Muscle layer of colon (tissue), 2 donors: ENCODE measurements around the gene TMPRSS11A.

Experiments used
- H3K27ac ChIP-seq: one replicate; pipeline ENCODE4 v1.7.0; 2013; ENCODE audit warnings: low read depth, mild to moderate bottlenecking, low read length, moderate library complexity
- H3K27me3 ChIP-seq, 2 donors: one replicate each; pipeline ENCODE4 v1.7.0; 2013; ENCODE audit warnings: low read length in 2 of 2, mild to moderate bottlenecking in 2 of 2; ENCODE audit not compliant: insufficient read depth in 2 of 2, control insufficient read depth in 1 of 2
- H3K36me3 ChIP-seq: one replicate; pipeline ENCODE4 v1.7.0; 2013; ENCODE audit warnings: mild to moderate bottlenecking, low read length; ENCODE audit not compliant: insufficient read depth
- H3K4me1 ChIP-seq: one replicate; pipeline ENCODE4 v1.7.0; 2013; ENCODE audit warnings: mild to moderate bottlenecking, low read length; ENCODE audit not compliant: insufficient read depth
- H3K4me3 ChIP-seq, 2 donors: one replicate each; pipeline ENCODE4 v1.7.0; 2013; ENCODE audit warnings: low read length in 2 of 2, low read depth in 1 of 2, mild to moderate bottlenecking in 1 of 2, moderate library complexity in 1 of 2
- H3K9ac ChIP-seq: one replicate; pipeline ENCODE4 v1.7.0; 2013; ENCODE audit warnings: low read length
- H3K9me3 ChIP-seq: one replicate; pipeline ENCODE4 v1.7.0; 2013; ENCODE audit warnings: mild to moderate bottlenecking, low read length
- donor health status: abdominal sarcoma.
- donor health status: Adenocarcinoma of cecum.

Gene TMPRSS11A

DNA sequence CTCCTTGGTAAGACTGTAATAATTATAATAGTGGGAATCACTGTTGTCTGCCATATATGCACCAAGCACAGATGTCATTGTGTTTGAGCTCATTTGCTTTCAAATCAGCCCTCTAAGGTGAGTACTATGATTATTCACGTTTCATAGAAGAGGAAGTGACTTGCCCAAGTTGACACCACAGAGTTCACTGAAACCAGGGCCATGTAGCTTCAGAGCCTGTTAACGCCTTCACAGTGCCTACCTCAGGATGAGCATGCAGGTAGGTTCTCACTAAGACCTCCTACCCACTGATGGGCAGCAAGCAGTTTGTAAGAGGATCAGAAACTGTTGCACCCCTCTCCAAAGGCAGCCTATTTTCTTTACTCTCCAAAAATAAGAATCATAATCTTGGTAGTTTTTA is 27.4 kb downstream of the TMPRSS11A start:
- no peak overlapping the region for H3K27ac ChIP-seq
- H3K4me3 ChIP-seq, result no peak overlapping the region
- H3K36me3 ChIP-seq, result no peaks in the 10 kb centered on the region
- H3K9ac ChIP-seq, result no peak overlapping the region
- H3K4me1 ChIP-seq, result no peaks in the 10 kb centered on the region
- H3K27me3 ChIP-seq, result no peaks in the 10 kb centered on the region
- no peaks in the 10 kb centered on the region for H3K9me3 ChIP-seq

DNA sequence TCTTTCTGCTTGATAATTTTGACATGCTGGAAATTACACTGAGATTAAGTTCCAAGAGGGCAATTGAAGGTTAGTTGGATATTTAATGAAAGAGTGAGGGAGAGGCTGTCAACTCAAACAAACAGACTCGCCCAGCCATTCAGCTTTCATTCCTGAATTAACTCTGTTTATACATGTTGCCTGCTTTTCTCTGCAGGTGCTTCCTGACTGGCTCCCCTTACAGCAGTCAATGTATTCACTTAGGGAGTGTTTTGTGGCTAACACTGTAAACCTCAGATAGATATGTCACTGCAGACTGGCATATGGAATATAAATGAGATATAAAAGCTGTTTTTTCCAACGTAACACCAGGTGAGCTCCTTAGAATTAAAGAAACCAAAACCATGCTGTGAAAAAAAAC is 28.7 kb downstream of the TMPRSS11A start:
- no peaks in the 10 kb centered on the region for H3K4me1 ChIP-seq
- H3K9ac ChIP-seq, result no peak overlapping the region
- H3K27ac ChIP-seq, result no peak overlapping the region
- H3K36me3 ChIP-seq, result no peaks in the 10 kb centered on the region
- no peak overlapping the region for H3K4me3 ChIP-seq
- no peaks in the 10 kb centered on the region for H3K9me3 ChIP-seq
- no peaks in the 10 kb centered on the region for H3K27me3 ChIP-seq

DNA sequence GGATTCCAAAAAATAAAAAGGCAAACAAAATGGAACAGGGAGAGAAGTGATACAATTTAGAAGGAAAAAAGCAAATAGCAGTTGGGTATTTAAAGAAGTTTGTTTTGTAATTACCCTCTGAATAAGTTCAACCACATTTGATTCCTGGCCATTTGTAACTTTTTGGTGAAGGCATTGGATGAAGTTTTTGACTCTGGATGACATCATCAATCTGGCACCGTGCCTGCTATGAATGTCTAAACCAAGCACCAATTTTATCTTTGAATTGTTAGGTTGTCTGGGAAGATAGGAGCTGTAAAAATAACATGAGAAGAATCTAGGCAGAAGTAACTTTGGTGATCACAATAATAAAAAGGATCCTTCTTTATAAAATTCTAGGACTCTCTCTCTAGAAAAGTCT is 29.5 kb downstream of the TMPRSS11A start:
- H3K9me3 ChIP-seq, result no peaks in the 10 kb centered on the region
- no peaks in the 10 kb centered on the region for H3K4me1 ChIP-seq
- no peak overlapping the region for H3K4me3 ChIP-seq
- H3K36me3 ChIP-seq, result no peaks in the 10 kb centered on the region
- H3K27me3 ChIP-seq, result no peaks in the 10 kb centered on the region
- no peak overlapping the region for H3K9ac ChIP-seq
- H3K27ac ChIP-seq, result no peak overlapping the region

DNA sequence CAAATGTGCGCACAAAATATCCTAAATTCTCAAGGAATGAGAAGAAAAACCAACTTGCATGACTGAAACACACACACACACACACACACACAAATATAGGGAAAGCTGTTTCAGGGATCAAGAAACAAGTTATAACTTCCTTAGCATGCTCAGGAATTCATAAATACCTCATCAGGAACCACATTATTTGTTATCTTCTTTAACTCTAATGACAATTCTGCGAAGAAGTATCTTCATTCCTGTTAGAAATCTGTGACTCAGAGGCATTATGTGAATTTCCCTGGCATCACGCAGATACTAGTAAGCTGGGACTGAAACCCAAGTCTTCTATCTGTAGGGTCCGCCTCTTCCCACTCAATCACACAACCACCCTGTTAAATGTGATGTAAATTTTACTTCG is 30.3 kb downstream of the TMPRSS11A start:
- no peak overlapping the region for H3K4me3 ChIP-seq
- no peak overlapping the region for H3K27ac ChIP-seq
- no peaks in the 10 kb centered on the region for H3K4me1 ChIP-seq
- H3K9me3 ChIP-seq, result no peaks in the 10 kb centered on the region
- H3K36me3 ChIP-seq, result no peaks in the 10 kb centered on the region
- H3K27me3 ChIP-seq, result no peaks in the 10 kb centered on the region
- no peak overlapping the region for H3K9ac ChIP-seq

DNA sequence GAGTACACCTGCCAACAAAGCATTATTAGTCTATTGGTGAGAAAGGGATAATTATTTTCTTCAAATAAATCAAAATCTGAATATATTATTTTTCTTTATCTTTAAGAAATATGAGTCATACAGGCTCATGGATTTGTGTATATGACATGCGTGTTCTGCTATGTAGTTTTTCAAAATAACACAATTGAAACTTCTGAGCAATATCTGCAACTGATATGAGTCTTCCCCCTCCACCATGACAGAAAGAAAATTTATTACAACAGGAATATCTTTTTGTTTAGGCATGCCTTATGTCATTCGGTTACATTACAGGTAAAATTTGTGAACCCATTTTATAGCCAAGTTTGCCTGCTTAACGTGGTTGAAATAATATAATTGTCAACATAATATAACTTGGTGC is 32.0 kb downstream of the TMPRSS11A start:
- H3K4me3 ChIP-seq, result no peak overlapping the region
- H3K27ac ChIP-seq, result no peak overlapping the region
- H3K27me3 ChIP-seq, result no peaks in the 10 kb centered on the region
- H3K9me3 ChIP-seq, result no peaks in the 10 kb centered on the region
- H3K36me3 ChIP-seq, result no peaks in the 10 kb centered on the region
- no peaks in the 10 kb centered on the region for H3K4me1 ChIP-seq
- H3K9ac ChIP-seq, result no peak overlapping the region

DNA sequence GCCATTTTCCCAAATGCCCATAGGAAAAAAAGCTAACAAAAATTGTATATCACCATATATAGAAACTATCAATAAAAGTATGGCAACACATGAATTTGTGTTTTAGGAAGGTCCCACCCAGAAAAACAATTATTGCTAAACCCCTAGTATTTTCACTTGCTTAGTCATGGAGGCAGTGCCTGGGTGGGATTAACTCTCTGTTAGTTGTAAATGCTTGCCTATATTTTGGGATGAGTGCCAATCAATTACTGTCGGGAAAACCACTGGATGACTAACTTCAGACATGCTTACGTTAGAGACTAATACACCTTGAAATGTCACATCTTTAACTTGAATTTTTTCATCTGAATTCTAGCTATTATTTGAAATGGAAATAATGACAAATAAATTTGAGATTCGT is 33.9 kb downstream of the TMPRSS11A start:
- Histone ChIP-seq H3K4me1 (no peaks in the 10 kb centered on the region), H3K9me3 (no peaks in the 10 kb centered on the region), H3K36me3 (no peaks in the 10 kb centered on the region), H3K27me3 (no peaks in the 10 kb centered on the region), H3K4me3 (no peak overlapping the region), H3K9ac (no peak overlapping the region), H3K27ac (no peak overlapping the region)

DNA sequence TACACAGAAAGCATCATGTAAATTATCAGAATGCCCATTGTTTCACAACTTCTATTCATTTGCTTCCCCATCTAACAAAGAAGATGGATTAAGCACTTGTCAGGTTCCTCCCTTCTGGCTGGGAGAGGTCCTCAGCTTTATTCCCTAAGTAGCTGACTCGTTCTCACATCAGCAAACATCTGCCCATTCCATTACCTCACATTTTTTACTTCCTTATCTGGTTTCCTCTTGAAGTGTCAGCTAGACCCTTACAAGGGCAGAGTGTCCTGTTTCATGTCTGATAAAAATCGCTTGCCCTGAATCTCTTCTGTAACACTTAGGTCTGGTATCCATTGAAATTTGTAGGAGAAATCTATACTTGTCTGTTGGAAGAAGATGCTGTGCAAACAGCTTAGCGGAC is 34.7 kb downstream of the TMPRSS11A start:
- Histone ChIP-seq H3K9me3 (no peaks in the 10 kb centered on the region), H3K27me3 (no peaks in the 10 kb centered on the region), H3K9ac (no peak overlapping the region), H3K27ac (no peak overlapping the region), H3K4me3 (no peak overlapping the region), H3K4me1 (no peaks in the 10 kb centered on the region), H3K36me3 (no peaks in the 10 kb centered on the region)

DNA sequence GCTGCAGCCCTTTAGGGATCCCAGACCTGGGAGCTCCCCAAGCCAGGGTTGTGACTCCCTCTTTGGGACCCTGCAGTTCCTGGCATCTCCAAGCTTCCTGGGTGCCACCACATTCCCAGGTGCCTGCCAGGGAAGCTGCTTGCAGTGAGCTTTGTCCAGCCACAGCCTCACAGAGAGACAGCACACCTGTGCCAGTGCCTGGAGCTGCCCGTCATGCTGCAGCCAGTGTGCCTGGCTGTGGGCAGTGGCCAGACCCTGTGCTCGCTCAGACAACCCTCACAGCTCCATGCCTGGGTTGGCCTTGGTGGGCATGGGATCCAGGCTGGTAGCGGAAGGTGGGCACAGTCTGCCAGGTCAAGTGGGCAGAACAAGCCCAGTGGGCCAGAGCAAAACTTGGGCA is 36.0 kb downstream of the TMPRSS11A start:
- H3K4me3 ChIP-seq, result no peak overlapping the region
- H3K27me3 ChIP-seq, result no peaks in the 10 kb centered on the region
- H3K9ac ChIP-seq, result no peak overlapping the region
- no peaks in the 10 kb centered on the region for H3K4me1 ChIP-seq
- no peak overlapping the region for H3K27ac ChIP-seq
- no peaks in the 10 kb centered on the region for H3K36me3 ChIP-seq
- H3K9me3 ChIP-seq, result no peaks in the 10 kb centered on the region

DNA sequence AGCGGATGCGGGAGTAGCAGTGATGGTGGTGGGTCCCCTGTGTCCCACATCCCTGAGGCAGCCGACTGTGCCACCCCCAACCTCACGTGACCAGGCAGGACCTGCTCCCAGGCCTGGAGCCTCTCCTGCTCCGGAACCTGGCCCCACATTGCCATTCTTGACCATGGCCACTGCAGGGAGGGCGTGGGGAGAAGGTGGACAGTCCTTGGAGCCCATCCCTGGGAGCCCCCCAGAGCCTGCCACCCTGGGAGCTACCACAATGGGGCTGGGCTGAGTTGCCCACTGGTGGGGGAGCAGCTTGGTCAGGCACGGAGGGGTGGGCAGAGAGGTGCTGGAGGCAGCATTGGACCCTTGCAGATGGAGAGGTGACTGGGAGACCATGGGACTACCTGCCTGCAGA is 36.8 kb downstream of the TMPRSS11A start:
- H3K9me3 ChIP-seq, result no peaks in the 10 kb centered on the region
- no peak overlapping the region for H3K27ac ChIP-seq
- H3K4me3 ChIP-seq, result no peak overlapping the region
- no peak overlapping the region for H3K9ac ChIP-seq
- no peaks in the 10 kb centered on the region for H3K27me3 ChIP-seq
- H3K4me1 ChIP-seq, result no peaks in the 10 kb centered on the region
- no peaks in the 10 kb centered on the region for H3K36me3 ChIP-seq

DNA sequence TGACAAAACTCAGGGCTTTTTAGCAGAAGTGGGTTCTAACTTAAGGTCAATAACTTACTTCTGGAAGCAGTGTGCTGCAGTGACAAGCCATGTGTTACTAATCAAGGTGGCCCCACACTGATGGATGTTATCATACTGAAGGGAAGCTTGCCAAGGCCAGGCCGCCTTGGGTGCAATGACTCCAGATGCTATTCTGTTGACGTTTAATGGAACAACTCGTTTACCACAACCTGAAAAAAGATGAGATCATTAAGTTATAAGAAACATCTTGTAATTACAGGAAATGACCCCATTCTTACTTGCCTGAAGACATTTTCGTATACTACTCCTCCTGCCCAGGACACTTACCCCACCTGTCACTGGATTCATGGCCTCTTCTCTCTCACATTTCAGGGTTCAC is 40.6 kb downstream of the TMPRSS11A start:
- Histone ChIP-seq H3K9me3 (no peaks in the 10 kb centered on the region), H3K27me3 (no peaks in the 10 kb centered on the region), H3K4me1 (no peaks in the 10 kb centered on the region), H3K36me3 (no peaks in the 10 kb centered on the region), H3K27ac (no peak overlapping the region), H3K9ac (no peak overlapping the region), H3K4me3 (no peak overlapping the region)

DNA sequence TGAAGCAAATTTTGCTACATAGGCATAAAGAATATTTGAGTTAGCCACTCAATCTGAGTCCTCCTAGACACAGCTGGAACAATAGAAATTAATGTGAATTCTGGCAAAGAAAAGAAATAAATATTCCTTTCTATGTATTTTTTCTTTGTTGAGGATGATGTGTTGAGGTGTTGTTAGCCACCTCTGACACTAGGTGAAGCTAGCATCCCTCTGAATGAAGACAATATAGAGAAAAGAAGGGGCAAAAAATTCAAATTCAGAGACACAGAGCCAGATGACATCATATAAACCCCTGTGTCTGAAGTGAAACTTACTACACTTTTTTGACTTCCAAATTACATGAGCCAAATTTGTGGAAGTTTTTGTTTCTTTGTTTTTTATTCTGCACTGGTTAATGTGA is 44.9 kb downstream of the TMPRSS11A start:
- Histone ChIP-seq H3K9ac (no peak overlapping the region), H3K27ac (no peak overlapping the region), H3K9me3 (no peaks in the 10 kb centered on the region), H3K27me3 (no peaks in the 10 kb centered on the region), H3K4me3 (no peak overlapping the region), H3K4me1 (no peaks in the 10 kb centered on the region), H3K36me3 (no peaks in the 10 kb centered on the region)

DNA sequence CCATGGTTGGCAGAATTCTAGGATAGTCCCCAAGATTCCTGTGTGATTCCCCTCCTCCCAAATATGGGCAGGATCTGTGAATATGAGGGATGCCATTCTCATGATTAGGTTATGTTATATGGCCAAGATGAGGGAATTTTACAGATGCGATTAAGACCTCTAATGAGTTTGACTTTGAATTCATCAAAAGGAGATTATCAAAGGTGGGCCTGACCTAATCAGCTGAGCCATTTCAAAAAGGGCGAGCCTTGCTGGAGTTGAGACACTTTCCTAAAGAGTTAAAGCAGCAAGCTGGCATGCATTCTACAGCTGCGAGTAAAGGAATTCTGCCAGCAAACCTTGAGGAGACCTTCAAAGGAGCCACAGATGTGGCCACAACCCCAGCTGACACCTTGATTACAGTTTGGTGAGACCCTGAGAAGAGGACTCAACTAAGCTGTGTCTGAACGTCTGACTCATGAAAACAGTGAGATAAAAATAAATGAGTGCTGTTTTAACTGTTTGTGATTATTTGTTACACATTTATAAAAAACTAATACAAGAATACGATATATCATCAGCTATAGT is 47.8 kb downstream of the TMPRSS11A start:
- no peak overlapping the region for H3K27ac ChIP-seq
- H3K36me3 ChIP-seq, result no peaks in the 10 kb centered on the region
- H3K4me3 ChIP-seq, result no peak overlapping the region
- no peaks in the 10 kb centered on the region for H3K4me1 ChIP-seq
- H3K27me3 ChIP-seq, result no peaks in the 10 kb centered on the region
- H3K9me3 ChIP-seq, result no peaks in the 10 kb centered on the region
- H3K9ac ChIP-seq, result no peak overlapping the region
